Measurements from ENCODE around the gene AUTS2.

Gene AUTS2

DNA sequence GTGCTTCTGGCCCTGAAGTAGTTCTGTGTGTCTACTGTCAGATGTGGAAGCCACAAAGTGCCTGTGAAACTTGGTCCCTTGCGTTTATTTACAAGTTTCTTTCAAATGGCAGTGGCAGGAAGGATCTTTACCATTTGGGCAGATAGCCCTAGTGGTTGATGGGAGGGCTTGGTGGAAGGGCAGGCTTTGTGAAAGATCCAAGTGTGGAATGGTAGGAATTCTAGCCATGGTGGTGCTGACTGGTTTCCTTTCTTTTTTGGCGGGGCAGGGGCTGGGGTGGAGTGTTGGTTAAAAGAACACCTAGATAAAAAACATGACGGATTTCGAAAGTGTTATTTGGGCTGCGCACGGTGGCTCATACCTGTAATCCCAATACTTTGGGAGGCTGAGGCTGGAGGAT, 27.0 kb downstream of the AUTS2 start:
- Histone ChIP-seq H2BK120ac (ENCODE audit: low read depth, low read length) (no peak overlapping the region), H3K4me1 (ENCODE audit: control insufficient read depth, low read depth, low read length) (peaks cover 16% of the 10 kb centered on the region), H2AK5ac (ENCODE audit: low read length) (no peak overlapping the region), H3K79me2 (ENCODE audit: control insufficient read depth, insufficient read depth, low read length) (no peaks in the 10 kb centered on the region), H3K4me2 (ENCODE audit: low read length) (no peak overlapping the region), H3K27ac (ENCODE audit: low read depth, low read length) (no peak overlapping the region), H3K23ac (ENCODE audit: low read length) (no peak overlapping the region), H3K4ac (ENCODE audit: low read depth, low read length) (no peak overlapping the region), H2BK15ac (replicated peaks; ENCODE audit: low read depth) (no peak overlapping the region), H3K27me3 (ENCODE audit: insufficient read depth, low read length, poor library complexity) (no peaks in the 10 kb centered on the region), H4K8ac (ENCODE audit: low read depth, low read length) (no peak overlapping the region), H2BK5ac (ENCODE audit: low read length) (no peak overlapping the region), H3K9ac (ENCODE audit: low read length) (no peak overlapping the region), H3K56ac (ENCODE audit: low read length) (no peak overlapping the region), H4K5ac (ENCODE audit: low read length) (no peak overlapping the region), H3K18ac (ENCODE audit: low read length) (peak overlapping the region; percentile 77), H3K4me3 (ENCODE audit: low read length) (no peak overlapping the region), H3K36me3 (ENCODE audit: control insufficient read depth, insufficient read depth, low read length) (no peaks in the 10 kb centered on the region), H3K79me1 (ENCODE audit: low read length) (peaks cover 4% of the 10 kb centered on the region)
- DNase-seq, result peak; percentile 91
- no CpG with 5 or more reads among the region's 6 CpGs for WGBS (ENCODE audit: extremely low coverage, insufficient coverage, low lambda C conversion rate)

DNA sequence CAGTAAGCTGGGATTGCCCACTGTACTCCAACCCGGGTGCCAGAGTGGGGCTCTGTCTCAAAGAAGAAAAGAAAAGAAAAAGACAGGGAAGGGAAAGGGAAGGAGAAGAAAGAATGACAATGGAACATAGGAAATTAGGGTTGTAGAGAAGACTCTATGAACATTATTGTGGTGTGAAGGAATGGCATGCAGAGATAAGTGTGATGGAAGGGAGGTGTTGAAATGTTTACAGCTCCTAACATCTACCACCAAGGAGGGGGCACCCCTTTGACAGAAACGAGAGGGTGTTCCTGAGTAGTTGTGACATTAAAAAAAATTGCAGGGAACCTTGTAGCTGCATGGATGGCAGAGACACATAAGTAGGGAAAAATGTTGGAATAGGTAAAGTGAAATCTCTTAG, 27.5 kb downstream of the AUTS2 start:
- Histone ChIP-seq H3K36me3 (ENCODE audit: control insufficient read depth, insufficient read depth, low read length) (no peaks in the 10 kb centered on the region), H3K4ac (ENCODE audit: low read depth, low read length) (no peak overlapping the region), H3K4me3 (ENCODE audit: low read length) (no peak overlapping the region), H2BK15ac (replicated peaks; ENCODE audit: low read depth) (no peak overlapping the region), H4K8ac (ENCODE audit: low read depth, low read length) (no peak overlapping the region), H3K23ac (ENCODE audit: low read length) (no peak overlapping the region), H4K5ac (ENCODE audit: low read length) (no peak overlapping the region), H3K79me1 (ENCODE audit: low read length) (peaks cover 4% of the 10 kb centered on the region), H3K79me2 (ENCODE audit: control insufficient read depth, insufficient read depth, low read length) (no peaks in the 10 kb centered on the region), H2BK120ac (ENCODE audit: low read depth, low read length) (no peak overlapping the region), H3K4me2 (ENCODE audit: low read length) (no peak overlapping the region), H3K4me1 (ENCODE audit: control insufficient read depth, low read depth, low read length) (peaks cover 16% of the 10 kb centered on the region), H2BK5ac (ENCODE audit: low read length) (no peak overlapping the region), H3K27me3 (ENCODE audit: insufficient read depth, low read length, poor library complexity) (no peaks in the 10 kb centered on the region), H2AK5ac (ENCODE audit: low read length) (no peak overlapping the region), H3K9ac (ENCODE audit: low read length) (no peak overlapping the region), H3K27ac (ENCODE audit: low read depth, low read length) (no peak overlapping the region), H3K18ac (ENCODE audit: low read length) (peak overlapping the region; percentile 77), H3K56ac (ENCODE audit: low read length) (no peak overlapping the region)
- DNase-seq, result no peak
- no CpG with 5 or more reads among the region's 2 CpGs for WGBS (ENCODE audit: extremely low coverage, insufficient coverage, low lambda C conversion rate)

DNA sequence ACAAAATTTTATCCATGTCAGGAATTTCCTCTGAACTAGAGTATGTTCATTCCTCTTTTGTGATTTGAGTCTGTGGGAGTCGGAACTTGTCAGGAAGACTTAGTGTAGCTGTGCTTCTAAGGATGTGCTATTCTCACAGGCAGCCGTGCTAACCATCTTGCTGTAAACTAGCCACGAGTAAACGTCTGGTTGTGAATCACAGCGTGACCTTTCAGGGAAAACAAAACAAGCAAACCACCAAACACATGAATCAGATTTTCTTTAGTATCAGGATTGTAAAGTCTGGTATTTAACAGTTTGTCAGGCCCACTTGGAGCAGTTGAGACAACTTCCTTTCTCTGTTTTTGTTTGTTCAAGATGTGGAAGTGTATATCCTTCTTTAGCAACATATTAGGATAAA, 32.0 kb downstream of the AUTS2 start:
- H3K4me3 ChIP-seq (ENCODE audit: low read length), result no peak overlapping the region
- no peak for DNase-seq

DNA sequence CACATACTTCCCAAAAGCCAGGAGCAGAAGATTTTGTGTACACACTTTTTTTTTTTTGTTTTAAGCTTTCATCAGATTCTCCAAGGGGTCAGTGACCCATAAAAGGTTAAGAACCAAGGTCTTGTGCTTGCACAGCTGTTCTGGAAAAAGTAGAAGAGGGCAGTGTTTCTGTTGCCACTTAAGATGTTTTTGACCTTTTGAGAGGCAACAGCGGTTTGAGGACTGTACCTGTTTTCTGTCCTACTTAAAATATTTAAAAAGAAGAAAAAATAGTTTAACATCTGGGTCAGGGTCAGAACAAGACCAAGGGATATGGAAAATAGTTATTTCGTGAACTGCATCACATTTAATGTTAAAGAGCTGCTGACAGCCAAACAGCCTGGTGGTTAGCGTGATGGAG, 32.9 kb downstream of the AUTS2 start:
- Histone ChIP-seq H3K23ac (ENCODE audit: low read length) (no peak overlapping the region), H3K27me3 (ENCODE audit: insufficient read depth, low read length, poor library complexity) (no peaks in the 10 kb centered on the region), H3K18ac (ENCODE audit: low read length) (no peak overlapping the region), H4K8ac (ENCODE audit: low read depth, low read length) (no peak overlapping the region), H3K79me2 (ENCODE audit: control insufficient read depth, insufficient read depth, low read length) (no peaks in the 10 kb centered on the region), H2BK120ac (ENCODE audit: low read depth, low read length) (no peak overlapping the region), H3K9ac (ENCODE audit: low read length) (no peak overlapping the region), H3K79me1 (ENCODE audit: low read length) (peaks cover 2% of the 10 kb centered on the region), H2AK5ac (ENCODE audit: low read length) (no peak overlapping the region), H3K36me3 (ENCODE audit: control insufficient read depth, insufficient read depth, low read length) (no peaks in the 10 kb centered on the region), H3K4ac (ENCODE audit: low read depth, low read length) (no peak overlapping the region), H2BK15ac (replicated peaks; ENCODE audit: low read depth) (no peak overlapping the region), H3K27ac (ENCODE audit: low read depth, low read length) (no peak overlapping the region), H2BK5ac (ENCODE audit: low read length) (no peak overlapping the region), H3K4me2 (ENCODE audit: low read length) (no peak overlapping the region), H4K5ac (ENCODE audit: low read length) (no peak overlapping the region), H3K56ac (ENCODE audit: low read length) (no peak overlapping the region), H3K4me3 (ENCODE audit: low read length) (no peak overlapping the region), H3K4me1 (ENCODE audit: control insufficient read depth, low read depth, low read length) (peaks cover 2% of the 10 kb centered on the region)
- WGBS (ENCODE audit: extremely low coverage, insufficient coverage, low lambda C conversion rate), result no CpG with 5 or more reads among the region's 3 CpGs
- DNase-seq, result no peak

More for the DNA sequence above, 32.0 kb downstream of the AUTS2 start:
- Histone ChIP-seq H3K79me2 (ENCODE audit: control insufficient read depth, insufficient read depth, low read length) (no peaks in the 10 kb centered on the region), H3K79me1 (ENCODE audit: low read length) (peaks cover 2% of the 10 kb centered on the region), H2BK120ac (ENCODE audit: low read depth, low read length) (no peak overlapping the region), H4K5ac (ENCODE audit: low read length) (no peak overlapping the region), H3K18ac (ENCODE audit: low read length) (no peak overlapping the region), H3K27ac (ENCODE audit: low read depth, low read length) (no peak overlapping the region), H3K9ac (ENCODE audit: low read length) (no peak overlapping the region), H3K4me1 (ENCODE audit: control insufficient read depth, low read depth, low read length) (peaks cover 7% of the 10 kb centered on the region), H3K4me2 (ENCODE audit: low read length) (no peak overlapping the region), H2AK5ac (ENCODE audit: low read length) (no peak overlapping the region), H2BK15ac (replicated peaks; ENCODE audit: low read depth) (no peak overlapping the region), H3K36me3 (ENCODE audit: control insufficient read depth, insufficient read depth, low read length) (no peaks in the 10 kb centered on the region), H3K4ac (ENCODE audit: low read depth, low read length) (no peak overlapping the region), H3K23ac (ENCODE audit: low read length) (no peak overlapping the region), H2BK5ac (ENCODE audit: low read length) (no peak overlapping the region), H3K27me3 (ENCODE audit: insufficient read depth, low read length, poor library complexity) (no peaks in the 10 kb centered on the region), H3K56ac (ENCODE audit: low read length) (no peak overlapping the region), H4K8ac (ENCODE audit: low read depth, low read length) (no peak overlapping the region)
- no CpG with 5 or more reads among the region's 5 CpGs for WGBS (ENCODE audit: extremely low coverage, insufficient coverage, low lambda C conversion rate)

DNA sequence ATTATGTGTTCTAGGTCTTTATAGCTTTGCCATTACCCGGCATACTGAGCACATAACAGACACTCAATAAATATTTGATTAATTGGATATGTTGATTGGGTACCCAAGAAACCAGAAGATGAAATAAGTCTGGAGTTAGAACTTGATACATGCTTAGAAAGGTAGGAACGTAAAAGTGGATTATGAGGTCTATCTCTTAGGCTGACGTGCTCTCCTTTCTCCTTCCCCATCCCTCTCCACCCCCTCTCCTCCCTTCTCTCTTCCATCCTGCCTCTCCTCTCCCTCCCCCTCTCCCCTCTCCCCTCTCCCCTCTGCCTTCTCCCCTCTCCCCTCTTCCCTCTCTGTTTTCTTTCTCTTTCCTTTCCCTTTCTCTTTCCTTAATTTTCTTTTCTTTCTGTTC, 34.0 kb downstream of the AUTS2 start:
- no peaks in the 10 kb centered on the region for H3K27me3 ChIP-seq (ENCODE audit: insufficient read depth, low read length, poor library complexity)
- no peak overlapping the region for H4K8ac ChIP-seq (ENCODE audit: low read depth, low read length)
- no peak overlapping the region for H2AK5ac ChIP-seq (ENCODE audit: low read length)
- no peak overlapping the region for H3K9ac ChIP-seq (ENCODE audit: low read length)
- H3K18ac ChIP-seq (ENCODE audit: low read length), result no peak overlapping the region
- no peak overlapping the region for H2BK120ac ChIP-seq (ENCODE audit: low read depth, low read length)
- H2BK5ac ChIP-seq (ENCODE audit: low read length), result no peak overlapping the region
- no peak for DNase-seq
- H3K27ac ChIP-seq (ENCODE audit: low read depth, low read length), result no peak overlapping the region
- no peak overlapping the region for H3K4ac ChIP-seq (ENCODE audit: low read depth, low read length)
- H4K5ac ChIP-seq (ENCODE audit: low read length), result no peak overlapping the region
- H3K23ac ChIP-seq (ENCODE audit: low read length), result no peak overlapping the region
- H3K79me1 ChIP-seq (ENCODE audit: low read length), result peaks cover 2% of the 10 kb centered on the region
- H2BK15ac ChIP-seq (replicated peaks; ENCODE audit: low read depth), result no peak overlapping the region
- H3K4me3 ChIP-seq (ENCODE audit: low read length), result no peak overlapping the region
- no peaks in the 10 kb centered on the region for H3K36me3 ChIP-seq (ENCODE audit: control insufficient read depth, insufficient read depth, low read length)
- whole genome bisulfite sequencing (ENCODE audit: extremely low coverage, insufficient coverage, low lambda C conversion rate), result no CpG with 5 or more reads among the region's 3 CpGs
- H3K56ac ChIP-seq (ENCODE audit: low read length), result no peak overlapping the region
- no peaks in the 10 kb centered on the region for H3K79me2 ChIP-seq (ENCODE audit: control insufficient read depth, insufficient read depth, low read length)
- H3K4me2 ChIP-seq (ENCODE audit: low read length), result no peak overlapping the region
- peaks cover 2% of the 10 kb centered on the region for H3K4me1 ChIP-seq (ENCODE audit: control insufficient read depth, low read depth, low read length)

DNA sequence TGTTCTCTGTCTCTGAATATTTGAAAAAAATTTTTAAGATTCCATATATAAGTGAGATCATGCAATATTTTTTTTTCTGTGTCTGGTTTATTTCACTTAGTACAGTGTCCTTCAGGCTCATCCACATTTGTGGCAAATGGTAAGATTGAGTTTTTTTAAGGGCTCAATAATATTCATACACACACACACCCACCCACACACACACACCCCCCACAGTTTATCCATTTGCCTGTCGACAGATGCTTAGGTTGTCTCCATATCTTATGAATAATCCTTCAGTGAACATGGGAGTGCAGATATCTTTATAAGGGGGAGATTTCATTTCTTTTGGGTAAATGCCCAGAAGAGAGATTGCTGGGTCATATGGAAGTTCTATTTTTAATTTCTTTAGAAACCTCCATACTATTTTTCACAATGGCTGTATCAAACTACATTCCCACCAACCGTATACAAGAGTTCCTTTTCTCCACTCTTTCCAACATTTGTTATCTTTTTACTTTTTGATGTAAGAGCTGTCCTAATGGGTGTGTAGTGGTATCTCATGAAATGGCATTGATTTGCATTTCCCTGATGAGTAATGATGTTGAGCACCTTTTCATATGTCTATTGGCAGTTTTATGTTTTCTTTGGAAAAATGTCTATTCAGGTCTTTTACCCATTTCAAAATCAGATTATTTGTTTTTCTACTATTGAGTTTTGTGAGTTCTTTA, 35.0 kb downstream of the AUTS2 start:
- Histone ChIP-seq H3K18ac (ENCODE audit: low read length) (no peak overlapping the region), H4K5ac (ENCODE audit: low read length) (no peak overlapping the region), H3K4me2 (ENCODE audit: low read length) (no peak overlapping the region), H2BK15ac (replicated peaks; ENCODE audit: low read depth) (no peak overlapping the region), H4K8ac (ENCODE audit: low read depth, low read length) (no peak overlapping the region), H2BK5ac (ENCODE audit: low read length) (no peak overlapping the region), H3K4me3 (ENCODE audit: low read length) (no peak overlapping the region), H3K4me1 (ENCODE audit: control insufficient read depth, low read depth, low read length) (peaks cover 2% of the 10 kb centered on the region), H3K27me3 (ENCODE audit: insufficient read depth, low read length, poor library complexity) (no peaks in the 10 kb centered on the region), H2AK5ac (ENCODE audit: low read length) (no peak overlapping the region), H2BK120ac (ENCODE audit: low read depth, low read length) (no peak overlapping the region), H3K79me1 (ENCODE audit: low read length) (peaks cover 2% of the 10 kb centered on the region), H3K79me2 (ENCODE audit: control insufficient read depth, insufficient read depth, low read length) (no peaks in the 10 kb centered on the region), H3K36me3 (ENCODE audit: control insufficient read depth, insufficient read depth, low read length) (no peaks in the 10 kb centered on the region), H3K9ac (ENCODE audit: low read length) (no peak overlapping the region), H3K23ac (ENCODE audit: low read length) (no peak overlapping the region), H3K56ac (ENCODE audit: low read length) (no peak overlapping the region), H3K27ac (ENCODE audit: low read depth, low read length) (no peak overlapping the region), H3K4ac (ENCODE audit: low read depth, low read length) (no peak overlapping the region)
- no peak for DNase-seq
- no CpG with 5 or more reads among the region's 2 CpGs for WGBS (ENCODE audit: extremely low coverage, insufficient coverage, low lambda C conversion rate)

Measured in mesendoderm (in vitro differentiated cells).